ENCODE results near the gene LENG8.

- TF ChIP-seq CTCF (IDR thresholded peaks at IDR 0.05): no peak
- no peak for TF ChIP-seq POLR2A (IDR thresholded peaks at IDR 0.05)
These were observed 36.1 kb upstream of the LENG8 start for GRCh38 chr19:54412877-54413276.
